Measurements from ENCODE around the gene MLYCD. TPM values are rescaled to one million over a fixed set of nuclear protein-coding genes. Genes with fewer than 3 reads are reported as not detected.

MLYCD gene
- total RNA-seq, 1 experiment from 2014 or later, result 1.0 TPM

DNA sequence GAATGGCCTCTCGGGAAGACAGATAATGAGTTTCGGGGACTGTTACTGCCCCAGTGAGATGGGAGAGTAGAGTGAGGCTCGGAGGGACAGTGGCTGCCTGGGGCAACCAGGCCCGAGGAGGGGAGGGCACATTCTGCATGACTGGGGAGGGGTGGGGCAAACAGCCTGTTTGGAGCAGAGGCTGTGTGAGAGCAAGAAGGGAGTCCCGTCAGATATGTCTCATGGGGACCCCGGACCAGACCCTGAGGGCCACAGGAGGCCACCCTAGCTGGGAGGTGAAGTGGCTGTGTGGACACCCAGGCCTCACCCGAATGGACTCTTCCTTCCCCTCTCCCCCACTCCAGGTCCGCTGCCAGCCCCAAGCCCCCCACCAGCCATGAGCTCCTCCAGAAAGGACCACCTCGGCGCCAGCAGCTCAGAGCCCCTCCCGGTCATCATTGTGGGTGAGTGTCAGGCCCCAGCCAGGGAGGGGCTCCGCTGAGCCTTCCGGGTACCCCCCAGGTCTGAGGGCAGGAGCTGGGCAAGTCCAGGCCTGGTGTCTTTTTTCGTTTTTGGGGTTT, 58.5 kb downstream of the MLYCD start:
- H3K36me3 ChIP-seq, result no peaks in the 10 kb centered on the region
- no peaks in the 10 kb centered on the region for H3K27me3 ChIP-seq
- no peak for DNase-seq
- no peaks in the 10 kb centered on the region for H3K9me3 ChIP-seq
- no peak overlapping the region for H3K4me3 ChIP-seq

- DNase-seq, result no peak
- no peaks in the 10 kb centered on the region for H3K27me3 ChIP-seq
- no peaks in the 10 kb centered on the region for H3K9me3 ChIP-seq
- H3K36me3 ChIP-seq, result no peaks in the 10 kb centered on the region
- no peak overlapping the region for H3K4me3 ChIP-seq
Observed at GRCh38 chr16:83958137-83958845, 59.4 kb downstream of the MLYCD start.

DNA sequence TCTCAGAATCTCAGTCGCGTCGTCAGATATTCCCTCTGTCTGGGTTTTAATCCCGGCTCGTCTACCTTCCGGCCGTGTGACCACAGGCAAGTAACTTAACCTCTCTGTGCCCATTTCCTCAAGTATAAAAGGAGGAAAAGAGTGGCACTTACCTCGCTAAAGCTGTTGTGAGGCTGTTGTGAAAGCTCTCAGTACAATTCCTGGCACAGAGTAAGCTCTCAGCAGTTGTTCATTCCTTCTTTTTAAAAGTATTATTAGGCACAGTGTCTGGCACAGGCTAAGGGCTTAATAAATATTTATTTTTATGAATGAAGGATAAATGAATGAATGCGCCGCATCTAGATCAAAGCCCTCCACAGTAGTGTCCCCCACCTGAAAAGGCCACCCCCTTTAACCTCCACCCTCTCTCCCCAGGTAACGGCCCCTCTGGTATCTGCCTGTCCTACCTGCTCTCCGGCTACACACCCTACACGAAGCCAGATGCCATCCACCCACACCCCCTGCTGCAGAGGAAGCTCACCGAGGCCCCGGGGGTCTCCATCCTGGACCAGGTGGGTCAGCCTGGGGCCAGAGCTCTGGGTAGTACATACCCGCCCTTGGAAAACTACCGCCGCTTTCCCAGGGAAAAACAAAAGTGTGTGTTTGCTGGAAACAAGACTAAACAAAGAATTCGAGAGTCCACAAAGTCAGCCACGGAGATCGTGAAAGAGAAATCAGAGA, 60.1 kb downstream of the MLYCD start:
- H3K4me3 ChIP-seq, result no peak overlapping the region
- H3K27me3 ChIP-seq, result no peaks in the 10 kb centered on the region
- DNase-seq, result no peak
- no peaks in the 10 kb centered on the region for H3K9me3 ChIP-seq
- H3K36me3 ChIP-seq, result no peaks in the 10 kb centered on the region

- Histone ChIP-seq H3K36me3 (no peaks in the 10 kb centered on the region), H3K27me3 (no peaks in the 10 kb centered on the region), H3K4me3 (no peak overlapping the region), H3K9me3 (no peaks in the 10 kb centered on the region)
- DNase-seq, result no peak
Observed at GRCh38 chr16:83959656-83960434, 60.9 kb downstream of the MLYCD start.

- Histone ChIP-seq H3K4me3 (no peak overlapping the region), H3K9me3 (no peaks in the 10 kb centered on the region), H3K36me3 (no peaks in the 10 kb centered on the region), H3K27me3 (no peaks in the 10 kb centered on the region)
- DNase-seq, result no peak
Observed at GRCh38 chr16:83960521-83961249, 61.8 kb downstream of the MLYCD start.

GRCh38 chr16:83961591-83961990, 62.7 kb downstream of the MLYCD start:
- Histone ChIP-seq H3K27me3 (no peaks in the 10 kb centered on the region), H3K36me3 (no peaks in the 10 kb centered on the region), H3K9me3 (no peaks in the 10 kb centered on the region), H3K4me3 (no peak overlapping the region)
- no peak for DNase-seq

- H3K4me3 ChIP-seq, result no peak overlapping the region
- H3K9me3 ChIP-seq, result no peaks in the 10 kb centered on the region
- no peaks in the 10 kb centered on the region for H3K27me3 ChIP-seq
- no peaks in the 10 kb centered on the region for H3K36me3 ChIP-seq
- no peak for DNase-seq
Observed at GRCh38 chr16:83963277-83964119, 64.6 kb downstream of the MLYCD start.

DNA sequence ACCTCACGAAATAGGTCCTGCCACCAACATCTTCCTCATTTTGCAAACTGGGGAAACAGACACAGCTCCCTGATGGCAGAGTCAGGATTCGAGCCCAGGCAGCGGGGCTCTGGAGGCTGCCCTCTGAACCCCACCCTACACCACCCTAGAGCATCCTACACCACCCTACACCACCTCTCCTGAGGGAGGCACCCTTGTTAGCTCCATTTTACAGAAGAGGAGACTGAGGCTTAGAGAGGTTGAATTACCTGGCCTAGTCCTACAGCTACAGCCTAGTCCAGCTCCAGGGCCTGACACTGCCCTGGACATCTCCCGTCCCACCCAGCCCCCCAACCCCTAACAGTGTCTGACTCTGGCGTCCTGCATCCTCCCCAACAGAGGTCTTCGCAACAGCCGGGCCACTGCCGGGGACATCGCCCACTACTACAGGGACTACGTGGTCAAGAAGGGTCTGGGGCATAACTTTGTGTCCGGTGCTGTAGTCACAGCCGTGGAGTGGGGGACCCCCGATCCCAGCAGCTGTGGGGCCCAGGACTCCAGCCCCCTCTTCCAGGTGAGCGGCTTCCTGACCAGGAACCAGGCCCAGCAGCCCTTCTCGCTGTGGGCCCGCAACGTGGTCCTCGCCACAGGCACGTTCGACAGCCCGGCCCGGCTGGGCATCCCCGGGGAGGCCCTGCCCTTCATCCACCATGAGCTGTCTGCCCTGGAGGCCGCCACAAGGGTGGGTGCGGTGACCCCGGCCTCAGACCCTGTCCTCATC, 65.9 kb downstream of the MLYCD start:
- Histone ChIP-seq H3K9me3 (no peaks in the 10 kb centered on the region), H3K4me3 (no peak overlapping the region), H3K36me3 (no peaks in the 10 kb centered on the region), H3K27me3 (no peaks in the 10 kb centered on the region)
- DNase-seq, result no peak

GRCh38 chr16:83965444-83966152, 66.7 kb downstream of the MLYCD start:
- no peaks in the 10 kb centered on the region for H3K27me3 ChIP-seq
- no peaks in the 10 kb centered on the region for H3K36me3 ChIP-seq
- no peak for DNase-seq
- H3K4me3 ChIP-seq, result no peak overlapping the region
- H3K9me3 ChIP-seq, result no peaks in the 10 kb centered on the region

- Histone ChIP-seq H3K4me3 (no peak overlapping the region), H3K9me3 (no peaks in the 10 kb centered on the region), H3K27me3 (no peaks in the 10 kb centered on the region), H3K36me3 (no peaks in the 10 kb centered on the region)
- DNase-seq, result no peak
Observed at GRCh38 chr16:83966153-83966696, 67.3 kb downstream of the MLYCD start.

DNA sequence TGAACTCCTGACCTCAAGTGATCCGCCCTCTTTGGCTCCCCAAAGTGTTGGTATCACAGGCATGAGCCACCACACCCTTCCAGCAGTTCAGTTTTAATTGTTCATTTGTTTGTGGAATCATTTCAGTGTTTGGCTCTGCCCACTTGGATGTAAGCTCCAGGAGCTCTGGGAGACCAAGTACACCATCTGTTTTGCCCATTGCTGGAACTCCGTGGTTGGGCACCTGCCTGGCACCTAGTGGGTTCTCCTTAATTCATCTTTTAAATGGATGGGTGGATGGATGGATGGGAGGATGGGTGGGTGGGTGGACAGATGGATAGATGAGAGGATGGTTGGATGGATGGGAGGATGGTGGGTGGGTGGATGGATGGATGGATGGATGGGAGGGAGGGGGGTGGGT, 68.2 kb downstream of the MLYCD start:
- Histone ChIP-seq H3K9me3 (no peaks in the 10 kb centered on the region), H3K36me3 (no peaks in the 10 kb centered on the region), H3K4me3 (no peak overlapping the region), H3K27me3 (no peaks in the 10 kb centered on the region)
- no peak for DNase-seq

DNA sequence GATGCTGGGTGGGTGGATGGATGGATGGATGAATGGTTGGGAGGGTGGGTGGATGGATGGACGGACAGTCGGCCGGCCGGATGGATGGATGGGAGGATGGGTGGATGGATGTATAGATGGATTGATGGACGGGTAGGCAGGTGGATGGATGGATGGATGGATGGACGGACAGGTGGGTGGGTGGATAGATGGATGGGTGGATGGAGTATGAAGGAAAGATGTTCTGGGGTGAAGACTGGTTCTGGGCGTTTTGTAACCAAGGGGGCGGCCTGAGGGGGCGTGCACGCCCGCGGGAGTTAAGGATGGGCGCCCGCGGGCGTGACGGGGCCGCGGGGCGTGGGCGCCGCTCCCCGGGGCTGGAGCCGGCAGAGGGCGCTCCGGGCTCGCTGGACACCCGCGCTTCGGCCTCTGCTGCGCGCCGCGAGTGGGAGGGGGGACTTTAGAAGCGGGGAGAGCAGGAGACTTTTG, 69.0 kb downstream of the MLYCD start, which contains the start of gene NECAB2:
TSS of gene NECAB2 (plus strand) at position 407 of the 468 bp plus-strand sequence. CDS start 405 bp downstream, outside the sequence.
- no peak within 1 kb of the TSS for H3K4me3 ChIP-seq
- H3K27me3 ChIP-seq, result no peaks in the 10 kb centered on the region
- DNase-seq, result peak; percentile 29
- H3K36me3 ChIP-seq, result no peaks in the 10 kb centered on the region
- H3K9me3 ChIP-seq, result no peaks in the 10 kb centered on the region

DNA sequence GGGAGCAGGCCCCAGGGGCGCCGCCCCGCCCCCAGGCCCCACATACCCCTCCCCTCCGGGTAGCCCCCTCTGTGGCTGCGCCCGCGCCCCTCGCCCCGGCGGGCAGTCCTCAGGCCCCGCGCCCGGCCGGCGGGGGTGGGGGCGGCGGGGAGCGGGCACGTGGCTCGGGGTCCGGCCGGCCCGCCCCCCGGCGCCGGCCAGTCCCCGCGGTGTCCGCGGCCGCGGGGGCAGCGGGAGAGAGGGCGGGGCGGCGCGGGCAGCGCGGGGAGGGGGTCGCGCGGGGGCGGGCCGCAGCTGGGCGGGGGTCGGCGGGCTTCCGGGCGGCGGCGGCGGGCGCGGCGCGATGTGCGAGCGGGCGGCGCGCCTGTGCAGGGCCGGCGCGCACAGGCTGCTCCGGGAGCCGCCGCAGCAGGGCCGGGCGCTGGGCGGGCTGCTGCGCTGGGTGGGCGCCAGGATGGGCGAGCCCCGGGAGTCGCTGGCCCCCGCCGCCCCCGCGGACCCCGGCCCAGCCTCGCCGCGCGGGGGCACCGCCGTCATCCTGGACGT, 69.5 kb downstream of the MLYCD start:
- DNase-seq, result no peak
- H3K9me3 ChIP-seq, result no peaks in the 10 kb centered on the region
- H3K36me3 ChIP-seq, result no peaks in the 10 kb centered on the region
- no peaks in the 10 kb centered on the region for H3K27me3 ChIP-seq
- no peak overlapping the region for H3K4me3 ChIP-seq
